ENCODE measurements around the gene ABCA4.
"Not testable (repeated sequence)": the region's sequence is repeated elsewhere in the genome, so short reads cannot be mapped to it uniquely, and the experiment has no call there.

Gene ABCA4

GRCh38 chr1:93999840-94000415 lies 121.0 kb downstream of the ABCA4 start:
- Histone ChIP-seq H3K4ac (ENCODE audit: low read depth, low read length) (no peak overlapping the region), H3K4me2 (ENCODE audit: low read length) (no peak overlapping the region), H3K79me2 (ENCODE audit: control insufficient read depth, insufficient read depth, low read length, poor library complexity) (no peaks in the 10 kb centered on the region), H3K18ac (ENCODE audit: low read length) (no peak overlapping the region), H2BK5ac (ENCODE audit: low read depth, low read length, poor library complexity) (no peak overlapping the region), H3K9ac (ENCODE audit: low read length) (no peak overlapping the region), H3K27ac (ENCODE audit: low read depth, low read length) (no peak overlapping the region), H3K23ac (ENCODE audit: low read length) (no peak overlapping the region), H3K79me1 (ENCODE audit: low read length) (no peaks in the 10 kb centered on the region), H2BK120ac (ENCODE audit: insufficient read depth, low read length, poor library complexity) (no peak overlapping the region), H2AFZ (ENCODE audit: insufficient read depth, low read length, poor library complexity) (no peak overlapping the region), H4K12ac (ENCODE audit: low read depth, low read length) (no peak overlapping the region), H3K36me3 (ENCODE audit: control insufficient read depth in 1 of 2, insufficient read depth in 2 of 2, low read length in 2 of 2) (peaks cover 2 to 4% of the 10 kb centered on the region in 2 experiments), H2BK12ac (ENCODE audit: low read length) (no peak overlapping the region), H3K9me3 (ENCODE audit: insufficient read depth, low read depth, low read length) (peaks cover 3% of the 10 kb centered on the region), H4K8ac (ENCODE audit: low read depth, low read length) (no peak overlapping the region), H3K4me3 (ENCODE audit: low read depth, low read length) (no peak overlapping the region), H2AK5ac (ENCODE audit: low read length) (no peak overlapping the region), H4K91ac (ENCODE audit: low read depth, low read length) (no peak overlapping the region), H3K27me3 (ENCODE audit: insufficient read depth, low read length) (no peaks in the 10 kb centered on the region), H3K14ac (ENCODE audit: low read length) (no peak overlapping the region), H3K4me1 (ENCODE audit: control insufficient read depth in 1 of 2, insufficient read depth in 2 of 2, low read length in 2 of 2) (peaks cover 2 to 3% of the 10 kb centered on the region in 2 experiments)
- no peak for DNase-seq
- no CpG with 5 or more reads among the region's 3 CpGs for WGBS (ENCODE audit: extremely low coverage, insufficient coverage, insufficient read length)

GRCh38 chr1:93998532-93998931 lies 122.4 kb downstream of the ABCA4 start:
- not testable (repeated sequence) for H3K14ac ChIP-seq (ENCODE audit: low read length); H4K8ac ChIP-seq (ENCODE audit: low read depth, low read length); H3K27ac ChIP-seq (ENCODE audit: low read depth, low read length)

GRCh38 chr1:93997756-93998155 lies 123.2 kb downstream of the ABCA4 start:
- Histone ChIP-seq H2BK5ac (ENCODE audit: low read depth, low read length, poor library complexity) (no peak overlapping the region), H4K12ac (ENCODE audit: low read depth, low read length) (no peak overlapping the region), H2AK5ac (ENCODE audit: low read length) (no peak overlapping the region), H3K4ac (ENCODE audit: low read depth, low read length) (no peak overlapping the region), H3K36me3 (ENCODE audit: control insufficient read depth in 1 of 2, insufficient read depth in 2 of 2, low read length in 2 of 2) (peaks cover 2 to 4% of the 10 kb centered on the region in 2 experiments), H2BK120ac (ENCODE audit: insufficient read depth, low read length, poor library complexity) (no peak overlapping the region), H3K14ac (ENCODE audit: low read length) (no peak overlapping the region), H4K91ac (ENCODE audit: low read depth, low read length) (no peak overlapping the region), H3K9ac (ENCODE audit: low read length) (no peak overlapping the region), H2AFZ (ENCODE audit: insufficient read depth, low read length, poor library complexity) (no peak overlapping the region), H3K27ac (ENCODE audit: low read depth, low read length) (no peak overlapping the region), H3K79me1 (ENCODE audit: low read length) (peaks cover 5% of the 10 kb centered on the region), H3K4me2 (ENCODE audit: low read length) (no peak overlapping the region), H3K18ac (ENCODE audit: low read length) (no peak overlapping the region), H3K79me2 (ENCODE audit: control insufficient read depth, insufficient read depth, low read length, poor library complexity) (no peaks in the 10 kb centered on the region), H4K8ac (ENCODE audit: low read depth, low read length) (no peak overlapping the region), H3K23ac (ENCODE audit: low read length) (no peak overlapping the region), H2BK12ac (ENCODE audit: low read length) (no peak overlapping the region), H3K27me3 (ENCODE audit: insufficient read depth, low read length) (no peaks in the 10 kb centered on the region), H3K4me3 (ENCODE audit: low read depth, low read length) (no peak overlapping the region), H3K9me3 (ENCODE audit: insufficient read depth, low read depth, low read length) (peaks cover 3% of the 10 kb centered on the region), H3K4me1 (ENCODE audit: control insufficient read depth in 1 of 2, insufficient read depth in 2 of 2, low read length in 2 of 2) (peaks cover 11 to 14% of the 10 kb centered on the region in 2 experiments)
- no CpG with 5 or more reads among the region's 7 CpGs for WGBS (ENCODE audit: extremely low coverage, insufficient coverage, insufficient read length)
- no peak for DNase-seq

More at GRCh38 chr1:93998532-93998931, 122.4 kb downstream of the ABCA4 start:
- not testable (repeated sequence) for H3K4me3 ChIP-seq (ENCODE audit: low read depth, low read length); H3K9me3 ChIP-seq (ENCODE audit: insufficient read depth, low read depth, low read length); H3K79me2 ChIP-seq (ENCODE audit: control insufficient read depth, insufficient read depth, low read length, poor library complexity); DNase-seq; H3K23ac ChIP-seq (ENCODE audit: low read length); H4K12ac ChIP-seq (ENCODE audit: low read depth, low read length); H3K9ac ChIP-seq (ENCODE audit: low read length); H3K4me2 ChIP-seq (ENCODE audit: low read length); H3K79me1 ChIP-seq (ENCODE audit: low read length); H2BK120ac ChIP-seq (ENCODE audit: insufficient read depth, low read length, poor library complexity); H2AFZ ChIP-seq (ENCODE audit: insufficient read depth, low read length, poor library complexity); H2BK12ac ChIP-seq (ENCODE audit: low read length); H4K91ac ChIP-seq (ENCODE audit: low read depth, low read length); H2AK5ac ChIP-seq (ENCODE audit: low read length); H2BK5ac ChIP-seq (ENCODE audit: low read depth, low read length, poor library complexity); H3K36me3 ChIP-seq (ENCODE audit: control insufficient read depth in 1 of 2, insufficient read depth in 2 of 2, low read length in 2 of 2); H3K18ac ChIP-seq (ENCODE audit: low read length); H3K27me3 ChIP-seq (ENCODE audit: insufficient read depth, low read length); H3K4me1 ChIP-seq (ENCODE audit: control insufficient read depth in 1 of 2, insufficient read depth in 2 of 2, low read length in 2 of 2); H3K4ac ChIP-seq (ENCODE audit: low read depth, low read length)
- WGBS (ENCODE audit: extremely low coverage, insufficient coverage, insufficient read length): no CpG with 5 or more reads among the region's 4 CpGs

- no peak overlapping the region for H4K12ac ChIP-seq (ENCODE audit: low read depth, low read length)
- H2AK5ac ChIP-seq (ENCODE audit: low read length): no peak overlapping the region
- H3K4me1 ChIP-seq (ENCODE audit: control insufficient read depth in 1 of 2, insufficient read depth in 2 of 2, low read length in 2 of 2): peaks cover 10 to 11% of the 10 kb centered on the region in 2 experiments
- H2BK12ac ChIP-seq (ENCODE audit: low read length): no peak overlapping the region
- no CpG with 5 or more reads among the region's 5 CpGs for WGBS (ENCODE audit: extremely low coverage, insufficient coverage, insufficient read length)
- H3K23ac ChIP-seq (ENCODE audit: low read length): no peak overlapping the region
- no peaks in the 10 kb centered on the region for H3K27me3 ChIP-seq (ENCODE audit: insufficient read depth, low read length)
- peaks cover 5% of the 10 kb centered on the region for H3K79me1 ChIP-seq (ENCODE audit: low read length)
- H3K9ac ChIP-seq (ENCODE audit: low read length): no peak overlapping the region
- H3K18ac ChIP-seq (ENCODE audit: low read length): no peak overlapping the region
- H3K4me2 ChIP-seq (ENCODE audit: low read length): no peak overlapping the region
- peaks cover 3% of the 10 kb centered on the region for H3K9me3 ChIP-seq (ENCODE audit: insufficient read depth, low read depth, low read length)
- H3K4me3 ChIP-seq (ENCODE audit: low read depth, low read length): no peak overlapping the region
- H2BK5ac ChIP-seq (ENCODE audit: low read depth, low read length, poor library complexity): no peak overlapping the region
- no peak overlapping the region for H4K8ac ChIP-seq (ENCODE audit: low read depth, low read length)
- DNase-seq: no peak
- no peaks in the 10 kb centered on the region for H3K79me2 ChIP-seq (ENCODE audit: control insufficient read depth, insufficient read depth, low read length, poor library complexity)
- H2AFZ ChIP-seq (ENCODE audit: insufficient read depth, low read length, poor library complexity): no peak overlapping the region
- peaks cover 5 to 6% of the 10 kb centered on the region in 2 experiments for H3K36me3 ChIP-seq (ENCODE audit: control insufficient read depth in 1 of 2, insufficient read depth in 2 of 2, low read length in 2 of 2)
- no peak overlapping the region for H3K4ac ChIP-seq (ENCODE audit: low read depth, low read length)
- no peak overlapping the region for H4K91ac ChIP-seq (ENCODE audit: low read depth, low read length)
- no peak overlapping the region for H2BK120ac ChIP-seq (ENCODE audit: insufficient read depth, low read length, poor library complexity)
- no peak overlapping the region for H3K14ac ChIP-seq (ENCODE audit: low read length)
- no peak overlapping the region for H3K27ac ChIP-seq (ENCODE audit: low read depth, low read length)
These were observed 125.0 kb downstream of the ABCA4 start for GRCh38 chr1:93995837-93996536.
